H1 (cell line): ENCODE data around the gene CHSY1. TPM values are rescaled to one million over a fixed set of nuclear protein-coding genes. Genes with fewer than 3 reads are reported as not detected.

Source experiments
- CTCF ChIA-PET: fragments of 300-600 bp; sonication (Branson Sonifier 250); formaldehyde crosslinking; loops from one replicate; lab custom pipeline; 2021; ENCODE audit not compliant: partially characterized antibody; lab: Charles Lee
- POLR2A ChIA-PET: fragments of 300-600 bp; sonication (Branson Sonifier 250); formaldehyde crosslinking; loops from one replicate; lab custom pipeline; 2021; ENCODE audit warnings: inconsistent platforms; ENCODE audit not compliant: partially characterized antibody; lab: Charles Lee
- DNase-seq, 2 experiments: peaks; one replicate each; pipeline versions ENCODE4 v3.0.0 to v3.0.0-alpha.2; 2010 to 2022; ENCODE audit warnings: low spot score in 2 of 2, low read depth in 1 of 2, mixed read lengths in 1 of 2
- FAIRE-seq: peaks from 2 replicates; lab custom pipeline; 2011; peaks lifted over from hg19 to GRCh38; lab: Jason Lieb, UNC
- H2AFZ ChIP-seq: 2 replicates; pipeline ENCODE4 v1.8.1; 2012; ENCODE audit warnings: low read length, inconsistent platforms
- H2AK5ac ChIP-seq: 2 replicates; pipeline ENCODE4 v1.6.1; 2013; ENCODE audit warnings: low read depth, low read length
- H2BK120ac ChIP-seq: replicated peaks from 2 replicates; pipeline ENCODE3; 2013; ENCODE audit warnings: low read depth, low read length, inconsistent platforms
- H2BK12ac ChIP-seq: 2 replicates; pipeline ENCODE4 v1.6.1; 2013; ENCODE audit warnings: low read depth, low read length
- H2BK15ac ChIP-seq: 2 replicates; pipeline ENCODE4 v1.6.1; 2013; ENCODE audit warnings: low read length
- H2BK20ac ChIP-seq: 2 replicates; pipeline ENCODE4 v1.6.1; 2013; ENCODE audit warnings: low read length
- H2BK5ac ChIP-seq: 2 replicates; pipeline ENCODE4 v1.6.1; 2013; ENCODE audit warnings: low read depth, low read length
- H3K14ac ChIP-seq: 2 replicates; pipeline ENCODE4 v1.6.1; 2013; ENCODE audit warnings: inconsistent platforms; ENCODE audit not compliant: insufficient read length
- H3K18ac ChIP-seq: 2 replicates; pipeline ENCODE4 v1.6.1; 2013; ENCODE audit warnings: low read length; ENCODE audit errors: extremely low read depth
- H3K23ac ChIP-seq: 2 replicates; pipeline ENCODE4 v1.6.1; 2013; ENCODE audit warnings: inconsistent platforms; ENCODE audit not compliant: insufficient read length
- H3K23me2 ChIP-seq: 2 replicates; pipeline ENCODE4 v1.6.1; 2013; ENCODE audit warnings: low read depth, low read length
- H3K27ac ChIP-seq: 2 replicates; pipeline ENCODE4 v1.6.1; 2011; ENCODE audit warnings: low read depth, low read length, inconsistent platforms
- H3K27me3 ChIP-seq, 4 experiments: replicated peaks in 1 of 4; 1 replicate in 1 of 4; 2 replicates in 3 of 4; pipeline versions ENCODE4 v1.6.1 to v1.8.1; 2011 to 2013; ENCODE audit warnings: low read length in 3 of 4, mild to moderate bottlenecking in 3 of 4, inconsistent platforms in 2 of 4, mixed read lengths in 2 of 4, moderate library complexity in 1 of 4; ENCODE audit not compliant: control insufficient read depth in 3 of 4, insufficient read depth in 3 of 4; ENCODE audit errors: extremely low read depth in 1 of 4
- H3K36me3 ChIP-seq, 4 experiments: 2 replicates each; pipeline versions ENCODE4 v1.6.1 to v1.8.1; 2011 to 2013; ENCODE audit warnings: mild to moderate bottlenecking in 4 of 4, low read length in 3 of 4, moderate library complexity in 2 of 4, control low read depth in 1 of 4, inconsistent platforms in 1 of 4; ENCODE audit not compliant: insufficient read depth in 4 of 4, control insufficient read depth in 2 of 4
- H3K4ac ChIP-seq: replicated peaks from 2 replicates; pipeline ENCODE3; 2013; ENCODE audit warnings: low read length, low read depth, mixed read lengths, inconsistent platforms; ENCODE audit not compliant: insufficient read length
- H3K4me1 ChIP-seq, 4 experiments: replicated peaks in 1 of 4; 1 replicate in 1 of 4; 2 replicates in 3 of 4; pipeline versions ENCODE4 v1.6.1 to v1.8.1; 2011 to 2013; ENCODE audit warnings: low read length in 3 of 4, inconsistent platforms in 2 of 4, mixed read lengths in 1 of 4; ENCODE audit not compliant: insufficient read depth in 4 of 4, control insufficient read depth in 3 of 4
- H3K4me2 ChIP-seq, 2 experiments: 2 replicates each; pipeline versions ENCODE4 v1.6.1 to v1.8.1; 2011 to 2013; ENCODE audit warnings: low read depth in 2 of 2, low read length in 2 of 2, control low read depth in 1 of 2, inconsistent platforms in 1 of 2, mild to moderate bottlenecking in 1 of 2; ENCODE audit not compliant: insufficient read depth in 1 of 2
- H3K4me3 ChIP-seq, 4 experiments: fragments of 200-600, 300-600 bp in 1 of 4; sonication (generic), shearing (Covaris generic), sonication (Bioruptor Twin) in 1 of 4; 2 replicates each; pipeline versions ENCODE4 v1.5.1 to v1.8.1; 2011 to 2016; ENCODE audit warnings: low read length in 4 of 4, low read depth in 3 of 4, control low read depth in 2 of 4, inconsistent platforms in 2 of 4, mild to moderate bottlenecking in 2 of 4, mixed read lengths in 1 of 4, moderate library complexity in 1 of 4; ENCODE audit not compliant: insufficient read depth in 2 of 4; ENCODE audit errors: extremely low read depth in 1 of 4
- H3K56ac ChIP-seq: replicated peaks from 2 replicates; pipeline ENCODE3; 2013; ENCODE audit warnings: low read depth, mild to moderate bottlenecking, mixed read lengths, low read length, inconsistent platforms; ENCODE audit not compliant: insufficient read length
- H3K79me1 ChIP-seq: 2 replicates; pipeline ENCODE4 v1.6.1; 2013; ENCODE audit warnings: low read depth, low read length, control low read depth
- H3K79me2 ChIP-seq, 2 experiments: 2 replicates each; pipeline versions ENCODE4 v1.6.1 to v1.8.1; 2012 to 2013; ENCODE audit warnings: low read length in 2 of 2, mild to moderate bottlenecking in 2 of 2, inconsistent platforms in 1 of 2; ENCODE audit not compliant: insufficient read depth in 2 of 2, control insufficient read depth in 1 of 2
- H3K9ac ChIP-seq, 4 experiments: replicated peaks in 1 of 4; 1 replicate in 1 of 4; 2 replicates in 3 of 4; pipeline versions ENCODE4 v1.6.1 to v1.8.1; 2011 to 2013; ENCODE audit warnings: low read depth in 3 of 4, low read length in 3 of 4, control low read depth in 2 of 4, mild to moderate bottlenecking in 2 of 4, moderate library complexity in 2 of 4, inconsistent platforms in 1 of 4; ENCODE audit errors: extremely low read depth in 1 of 4
- H3K9me3 ChIP-seq, 2 experiments: 2 replicates each; pipeline versions ENCODE4 v1.6.1 to v1.8.1; 2012 to 2013; ENCODE audit warnings: mild to moderate bottlenecking in 2 of 2, moderate library complexity in 2 of 2, control low read depth in 1 of 2, inconsistent platforms in 1 of 2, low read depth in 1 of 2, low read length in 1 of 2, mixed read lengths in 1 of 2; ENCODE audit not compliant: insufficient read depth in 2 of 2
- H4K20me1 ChIP-seq, 2 experiments: replicated peaks in 1 of 2; 2 replicates each; pipeline versions ENCODE3 to v1.8.1; 2011 to 2013; ENCODE audit warnings: inconsistent platforms in 2 of 2, low read length in 2 of 2, mild to moderate bottlenecking in 1 of 2; ENCODE audit not compliant: insufficient read depth in 2 of 2, control insufficient read depth in 1 of 2
- H4K5ac ChIP-seq: 2 replicates; pipeline ENCODE4 v1.6.1; 2013; ENCODE audit warnings: low read length, low read depth, mixed read lengths, inconsistent platforms; ENCODE audit not compliant: insufficient read length
- H4K8ac ChIP-seq: 2 replicates; pipeline ENCODE4 v1.8.0; 2013; ENCODE audit warnings: mild to moderate bottlenecking, moderate library complexity, low read length, inconsistent platforms; ENCODE audit not compliant: insufficient read depth; ENCODE audit errors: extremely low read depth
- H4K91ac ChIP-seq: replicated peaks from 2 replicates; pipeline ENCODE3; 2013; ENCODE audit warnings: low read length, mixed read lengths, inconsistent platforms; ENCODE audit not compliant: insufficient read length
- SIRT6 ChIP-seq: IDR thresholded peaks from one replicate; pipeline ENCODE4 v1.7.1; 2012; ENCODE audit warnings: low read length, inconsistent platforms
- WGBS, 2 experiments: shearing (Covaris generic) in 1 of 2; methylation state at CpG; one replicate each; pipeline versions ENCODE4 v1.1.6 to v1.1.7; 2013 to 2015; ENCODE audit warnings: low lambda C conversion rate in 2 of 2, mixed read lengths in 2 of 2, inconsistent platforms in 1 of 2, low coverage in 1 of 2, missing lambda C conversion rate in 1 of 2; ENCODE audit not compliant: insufficient replicate concordance in 2 of 2, insufficient coverage in 1 of 2, insufficient read length in 1 of 2; ENCODE audit errors: extremely low coverage in 1 of 2, missing lambda C conversion rate in 1 of 2; 5-methylcytosine and 5-hydroxymethylcytosine counted together
- long read RNA-seq, 2 experiments: library from RNA in 1 of 2; library from capped mRNA in 1 of 2; stranded (forward); transcript quantifications; one replicate each; pipeline ENCODE4 v2.0.0, GENCODE V29; 2021; ENCODE audit warnings: inconsistent platforms in 1 of 2
- polyA minus RNA-seq, 3 experiments: library from RNA; depleted of rRNA, polyadenylated mRNA; stranded (reverse); fragments of >200 nt; gene quantifications; 1 replicate in 2 of 3; 2 replicates in 1 of 3; pipeline ENCODE4 v1.2.3, GENCODE V29; 2011
- polyA plus RNA-seq, 7 experiments: library from polyadenylated mRNA; depleted of rRNA in 3 of 7; stranded (reverse) in 5 of 7; unstranded in 2 of 7; fragments of >200 nt in 5 of 7; fragments of 200-250 nt in 2 of 7; gene quantifications; 1 replicate in 5 of 7; 2 replicates in 1 of 7; 4 replicates in 1 of 7; pipeline versions ENCODE4 v1.2.1 to v1.2.3, GENCODE V29; 2011 to 2013; ENCODE audit warnings: missing spikeins in 2 of 7, mixed read lengths in 2 of 7
- total RNA-seq: library from RNA; stranded (reverse); fragmentation: NEBNext Ultra II Directional; extraction: Animal tissue kit (Norgen Biotek cat#: 25700); gene quantifications from 2 replicates; pipeline ENCODE4 v1.2.1, GENCODE V29; 2021

The CHSY1 gene
- 60.3 and 60.7 TPM in 2 replicates for total RNA-seq
- 15.5 and 24.9 TPM in 2 replicates for polyA plus RNA-seq (2011; rRNA removed)
- polyA plus RNA-seq (2011; cell fraction: cytosol; rRNA removed), result 22.3 TPM
- 14.3 TPM for polyA plus RNA-seq (2011; cell fraction: nucleus; rRNA removed)
- polyA plus RNA-seq (2012, experiment 1 of 2), result 29.7 to 40.6 TPM (median 32.7 TPM) in 4 replicates
- polyA plus RNA-seq (2012, experiment 2 of 2), result 5.0 TPM
- polyA plus RNA-seq (2013, experiment 1 of 2), result 66.9 TPM
- polyA plus RNA-seq (2013, experiment 2 of 2), result 67.9 TPM
- polyA minus RNA-seq (2011; rRNA and poly(A)+ RNA removed), result 33.5 and 40.4 TPM in 2 replicates
- polyA minus RNA-seq (2011; cell fraction: cytosol; rRNA and poly(A)+ RNA removed), result 26.6 TPM
- 25.8 TPM for polyA minus RNA-seq (2011; cell fraction: nucleus; rRNA and poly(A)+ RNA removed)
- long read RNA-seq, experiment 1, full-length matches to known transcripts, result 2 of 41 reads
- long read RNA-seq, experiment 1, partial matches to known transcripts, result 6 of 41 reads
- long read RNA-seq, experiment 1, other reads (novel, unspliced or antisense), result 33 of 41 reads
- long read RNA-seq, experiment 2, partial matches to known transcripts, result 0 of 1 reads
- long read RNA-seq, experiment 2, other reads (novel, unspliced or antisense), result 1 of 1 reads

GRCh38 chr15:101251830-101252820 lies at the start of gene CHSY1:
TSS of gene CHSY1 (minus strand) at chr15:101252048. CDS start at chr15:101251456, 592 bp downstream.
- FAIRE-seq (no peak), DNase-seq (peak in 1 of 2 experiments; percentile 80)
- H4K5ac ChIP-seq, result no peak within 1 kb of the TSS
- CTCF ChIA-PET, result interaction anchor here (0.6 to 9.9 kb wide), 10 partner anchors 9 to 855 kb away, joined by 3 to 216 read pairs (median 4); no protein-coding TSS in a partner anchor
- peaks cover 9 to 18% of the 10 kb centered on the region in 2 experiments for H4K20me1 ChIP-seq
- H4K8ac ChIP-seq, result peak within 1 kb of the TSS; percentile 88
- H3K18ac ChIP-seq, result peak within 1 kb of the TSS; percentile 84
- H3K56ac ChIP-seq, result peak within 1 kb of the TSS; percentile 27
- POLR2A ChIA-PET, result interaction anchor here (0.6 to 5.1 kb wide), 15 partner anchors 8 to 183 kb away, joined by 3 to 18 read pairs (median 4); no protein-coding TSS in a partner anchor
- H3K4me3 ChIP-seq, result peak within 1 kb of the TSS; percentile 55 to 77 (median 74)
- no peak within 1 kb of the TSS for H2BK20ac ChIP-seq
- no peak within 1 kb of the TSS for H2BK120ac ChIP-seq
- peaks cover 0 to 3% (median 0%) of the 10 kb centered on the region in 4 experiments; a peak in 1 of 8 replicates for H3K36me3 ChIP-seq
- H3K9ac ChIP-seq, result peak within 1 kb of the TSS; percentile 75 to 88 (median 84); a peak in 6 of 7 replicates
- peak within 1 kb of the TSS; percentile 61 for H4K91ac ChIP-seq
- H2BK12ac ChIP-seq, result no peak within 1 kb of the TSS
- H3K27me3 ChIP-seq, result peaks cover 0 to 3% (median 0%) of the 10 kb centered on the region in 4 experiments; a peak in 3 of 7 replicates
- WGBS, 2 experiments, result 5% methylated on average over 77 of the region's 108 CpGs; no CpG with 5 or more reads in 1 of the 2 experiments
- H3K79me2 ChIP-seq, result peaks cover 19 to 43% of the 10 kb centered on the region in 2 experiments
- peaks cover 6 to 14% (median 11%) of the 10 kb centered on the region in 4 experiments for H3K4me1 ChIP-seq
- peak within 1 kb of the TSS; percentile 26; the same call in 1 of the 2 replicates for H2BK5ac ChIP-seq
- peak within 1 kb of the TSS; percentile 18; the same call in 1 of the 2 replicates for H3K27ac ChIP-seq
- no peak within 1 kb of the TSS for H3K23ac ChIP-seq
- peaks cover 5% of the 10 kb centered on the region for H3K79me1 ChIP-seq
- H3K14ac ChIP-seq, result no peak within 1 kb of the TSS
- H3K9me3 ChIP-seq, result no peaks in the 10 kb centered on the region
- H2BK15ac ChIP-seq, result no peak within 1 kb of the TSS
- peaks cover 13% of the 10 kb centered on the region for H3K23me2 ChIP-seq
- H2AK5ac ChIP-seq, result no peak within 1 kb of the TSS
- H2AFZ ChIP-seq, result no peak within 1 kb of the TSS
- H3K4me2 ChIP-seq, result peak within 1 kb of the TSS; percentile 89 to 97
- H3K4ac ChIP-seq, result no peak within 1 kb of the TSS
- no peak for TF ChIP-seq SIRT6
